Epithelial cell of umbilical artery (primary cell): Measurements from ENCODE around the gene EPHB4. TPM values are rescaled to one million over a fixed set of nuclear protein-coding genes. Genes with fewer than 3 reads are reported as not detected.

Experiments used
- total RNA-seq: library from RNA; depleted of rRNA; stranded (reverse); fragments of >200 nt; gene quantifications from 2 replicates; pipeline ENCODE4 v1.2.3, GENCODE V29; 2014

Gene EPHB4
- 90.3 and 102 TPM in 2 replicates for total RNA-seq

GRCh38 chr7:100827330-100828226 is at the start of gene EPHB4:
EPHB4 (minus strand) TSS chr7:100827523; CDS start chr7:100827030, 493 bp downstream.

GRCh38 chr7:100874577-100875355 is 47.4 kb upstream of the EPHB4 start, which contains the start of gene SRRT:
SRRT (plus strand) TSS chr7:100875103; CDS start chr7:100875591, 488 bp downstream.

GRCh38 chr7:100867040-100867775 is 39.9 kb upstream of the EPHB4 start, which contains the start of gene TRIP6:
TRIP6 (plus strand) TSS chr7:100867387; CDS start chr7:100867498, 111 bp downstream.

GRCh38 chr7:100852048-100852872 is 24.9 kb upstream of the EPHB4 start, which contains the start of gene SLC12A9:
SLC12A9 (plus strand) TSS chr7:100852713; CDS start chr7:100854198, 1,485 bp downstream.

Other genes with a start within 250 kb of the EPHB4 start
- 9.3 and 13.3 TPM in 2 replicates for gene LRCH4, start 241.4 kb downstream of the EPHB4 start, total RNA-seq
- under 0.01 and 0.15 TPM in 2 replicates for gene FBXO24, start 241.2 kb downstream of the EPHB4 start, total RNA-seq
- 0.32 and 0.61 TPM in 2 replicates for gene PCOLCE, start 225.2 kb downstream of the EPHB4 start, total RNA-seq
- 2.3 and 4.7 TPM in 2 replicates for gene MOSPD3, start 215.0 kb downstream of the EPHB4 start, total RNA-seq
- 0.46 TPM in 1 of 2 replicates, not detected in the other for gene TFR2, start 186.0 kb downstream of the EPHB4 start, total RNA-seq
- gene ACTL6B, start 171.1 kb downstream of the EPHB4 start, total RNA-seq = not detected in 2 replicates
- gene GNB2, start 153.8 kb downstream of the EPHB4 start, total RNA-seq = 72.9 and 88.0 TPM in 2 replicates
- gene GIGYF1, start 133.3 kb downstream of the EPHB4 start, total RNA-seq = 9.1 and 13.8 TPM in 2 replicates
- 43.6 and 67.2 TPM in 2 replicates for gene POP7, start 121.4 kb downstream of the EPHB4 start, total RNA-seq
- not detected in 2 replicates for gene EPO, start 107.1 kb downstream of the EPHB4 start, total RNA-seq
- not detected in 2 replicates for gene ZAN, start 93.9 kb downstream of the EPHB4 start, total RNA-seq
- 17.2 TPM in 2 replicates for gene SLC12A9, start 25.2 kb upstream of the EPHB4 start, total RNA-seq
- 42.9 and 49.5 TPM in 2 replicates for gene TRIP6, start 39.9 kb upstream of the EPHB4 start, total RNA-seq
- gene SRRT, start 47.6 kb upstream of the EPHB4 start, total RNA-seq = 43.6 and 43.9 TPM in 2 replicates
- 2.9 and 5.2 TPM in 2 replicates for gene UFSP1, start 62.2 kb upstream of the EPHB4 start, total RNA-seq
- under 0.01 and 0.15 TPM in 2 replicates for gene ACHE, start 68.4 kb upstream of the EPHB4 start, total RNA-seq
- gene MUC3A, start 122.0 kb upstream of the EPHB4 start, total RNA-seq = not detected in 2 replicates
- not detected in 2 replicates for gene MUC12, start 142.0 kb upstream of the EPHB4 start, total RNA-seq
- not detected in 2 replicates for gene MUC17, start 192.6 kb upstream of the EPHB4 start, total RNA-seq